Prostate gland (tissue), 2 donors: ENCODE measurements around the gene TSPAN18. TPM values are rescaled to one million over a fixed set of nuclear protein-coding genes. Genes with fewer than 3 reads are reported as not detected.

Experiments
- DNase-seq: peaks from one replicate; pipeline ENCODE4 v3.0.0-alpha.2; 2019; ENCODE audit warnings: low spot score
- H3K27ac ChIP-seq, 2 donors: fragments of 200-600 bp; sonication (generic); 2 replicates each; pipeline ENCODE4 v1.5.1; 2017 to 2019
- H3K27me3 ChIP-seq: fragments of 200-600 bp; sonication (generic); replicated peaks from 2 replicates; pipeline ENCODE4 v1.5.1; 2019; ENCODE audit not compliant: insufficient read depth
- H3K36me3 ChIP-seq, 2 donors: fragments of 200-600 bp; sonication (generic); 1 replicate in 1 of 2; 2 replicates in 1 of 2; pipeline versions ENCODE4 v1.5.1 to v1.8.1; 2017 to 2019
- H3K4me1 ChIP-seq: fragments of 200-600 bp; sonication (generic); replicated peaks from 2 replicates; pipeline ENCODE4 v1.5.1; 2019
- H3K4me3 ChIP-seq, 2 donors: fragments of 200-600 bp; sonication (generic); 2 replicates each; pipeline ENCODE4 v1.5.1; 2017 to 2019
- H3K9me3 ChIP-seq: fragments of 200-600 bp; sonication (generic); 2 replicates; pipeline ENCODE4 v1.5.1; 2017
- CTCF ChIP-seq, 4 experiments: fragments of 200-600 bp in 2 of 4; fragments of 450-650 bp in 2 of 4; sonication (generic) in 2 of 4; IDR thresholded peaks; 1 replicate in 3 of 4; 2 replicates in 1 of 4; pipeline ENCODE4 v1.5.1; 2016 to 2019; ENCODE audit warnings: antibody characterized with exemption in 4 of 4, mild to moderate bottlenecking in 2 of 4, moderate library complexity in 2 of 4
- POLR2A ChIP-seq: fragments of 450-650 bp; IDR thresholded peaks from one replicate; pipeline ENCODE4 v1.6.1; 2016; ENCODE audit warnings: antibody characterized with exemption, mild to moderate bottlenecking
- POLR2AphosphoS5 ChIP-seq: sonication (generic); formaldehyde crosslinking; IDR thresholded peaks from one replicate; pipeline ENCODE4 v1.6.1; 2017; ENCODE audit warnings: antibody characterized with exemption
- WGBS: methylation state at CpG from one replicate; pipeline ENCODE4 v1.1.5; 2018; 5-methylcytosine and 5-hydroxymethylcytosine counted together
- intact Hi-C: fragments of 100-400 bp; cut with DNase I; formaldehyde crosslinking; loops from one replicate; pipeline ENCODE4 v1.14.2; 2022
- total RNA-seq, 2 donors: library from RNA; depleted of rRNA; stranded (reverse); fragments of >200 nt; gene quantifications; one replicate each; pipeline ENCODE4 v1.1.0, GENCODE V29; 2016

Gene TSPAN18
- total RNA-seq, 2 donors from 2014 or later: 4.1 to 6.6 TPM

DNA sequence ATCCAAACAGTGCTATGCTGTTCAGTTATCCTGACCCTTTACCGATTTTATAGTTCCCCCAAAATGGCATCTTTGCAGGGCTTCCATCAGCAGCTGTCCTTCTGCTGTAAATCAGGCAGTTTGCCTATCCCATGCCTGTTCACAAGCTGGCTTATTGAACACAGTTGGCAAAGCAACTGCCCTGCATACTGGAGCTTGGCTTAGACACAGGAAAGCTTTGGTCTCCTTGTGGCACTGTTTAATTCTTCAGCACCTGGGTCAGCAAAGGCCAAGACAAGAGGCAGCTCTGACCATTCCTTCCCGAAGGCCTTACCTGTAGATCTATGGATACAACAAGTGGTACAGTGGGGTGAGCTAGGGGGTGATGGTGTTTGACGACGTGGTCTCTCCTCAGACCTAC is 32.2 kb downstream of the TSPAN18 start:
- H3K27me3 ChIP-seq: no peaks in the 10 kb centered on the region
- H3K36me3 ChIP-seq: no peaks in the 10 kb centered on the region
- H3K9me3 ChIP-seq: no peaks in the 10 kb centered on the region
- H3K4me3 ChIP-seq: no peak overlapping the region
- DNase-seq: no peak
- no peak overlapping the region for H3K27ac ChIP-seq
- H3K4me1 ChIP-seq: no peaks in the 10 kb centered on the region
- intact Hi-C loops: no loop called here
- TF ChIP-seq POLR2AphosphoS5 (no peak), CTCF (IDR thresholded peaks at IDR 0.05) (no peak), POLR2A (no peak)
- 93% methylated on average over 4 of the region's 4 CpGs for WGBS

- H3K36me3 ChIP-seq: no peaks in the 10 kb centered on the region
- intact Hi-C loops: loop anchor here (5.0 kb wide), 1 partner anchor 33 kb away; the partner anchor contains the start of gene TSPAN18
- H3K27ac ChIP-seq: no peak overlapping the region
- no peaks in the 10 kb centered on the region for H3K27me3 ChIP-seq
- no peaks in the 10 kb centered on the region for H3K4me1 ChIP-seq
- DNase-seq: no peak
- WGBS: 70% methylated on average over 3 of the region's 3 CpGs
- no peaks in the 10 kb centered on the region for H3K9me3 ChIP-seq
- TF ChIP-seq POLR2AphosphoS5 (no peak), CTCF (IDR thresholded peaks at IDR 0.05) (no peak), POLR2A (no peak)
- H3K4me3 ChIP-seq: no peak overlapping the region
Measured at GRCh38 chr11:44759743-44760476, 33.1 kb downstream of the TSPAN18 start.

GRCh38 chr11:44760477-44760872 is 33.7 kb downstream of the TSPAN18 start:
- no peak for DNase-seq
- Histone ChIP-seq H3K27me3 (no peaks in the 10 kb centered on the region), H3K36me3 (no peaks in the 10 kb centered on the region), H3K9me3 (no peaks in the 10 kb centered on the region), H3K27ac (no peak overlapping the region), H3K4me3 (no peak overlapping the region), H3K4me1 (no peaks in the 10 kb centered on the region)
- intact Hi-C loops: loop anchor here (5.0 kb wide), 1 partner anchor 33 kb away; the partner anchor contains the start of gene TSPAN18
- TF ChIP-seq POLR2AphosphoS5 (no peak), CTCF (IDR thresholded peaks at IDR 0.05) (no peak)
- 24% methylated on average over 1 of the region's 1 CpG for WGBS

DNA sequence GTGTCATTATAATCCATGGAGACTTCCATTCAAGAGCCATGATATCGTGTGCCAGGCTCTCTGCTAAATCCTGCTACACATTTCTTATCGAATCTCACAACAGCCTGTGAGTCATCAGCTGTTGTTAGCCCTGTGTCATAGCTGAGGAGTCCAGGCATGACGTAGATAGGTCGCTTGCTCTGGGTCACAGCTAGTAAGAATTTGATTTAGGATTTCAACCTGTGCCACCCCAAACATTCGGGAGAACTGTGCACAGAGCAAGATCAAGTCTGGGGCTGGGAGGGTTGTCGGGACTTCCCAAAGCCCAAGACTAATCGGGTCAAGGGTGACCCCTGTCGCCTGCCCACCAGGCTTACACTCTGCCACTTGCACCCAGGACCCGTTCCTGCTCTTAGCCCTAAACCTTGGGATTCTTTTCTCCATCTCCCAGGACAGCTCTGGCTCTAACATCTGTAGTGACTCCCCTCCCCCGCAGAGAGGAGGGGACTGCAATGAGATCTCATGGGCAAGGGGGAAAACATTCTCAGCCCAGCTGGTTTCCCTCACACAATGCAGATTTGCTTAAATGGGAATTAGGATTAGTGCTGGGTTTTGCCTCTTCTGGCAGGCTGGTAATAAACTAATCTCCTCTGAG is 34.3 kb downstream of the TSPAN18 start:
- whole genome bisulfite sequencing: 45% methylated on average over 10 of the region's 10 CpGs
- TF ChIP-seq CTCF (IDR thresholded peaks at IDR 0.05) (no peak), POLR2AphosphoS5 (no peak), POLR2A (no peak)
- Histone ChIP-seq H3K27me3 (no peaks in the 10 kb centered on the region), H3K36me3 (no peaks in the 10 kb centered on the region), H3K4me3 (no peak overlapping the region), H3K4me1 (no peaks in the 10 kb centered on the region), H3K27ac (peak overlapping the region in 1 of 2 donors; percentile 37), H3K9me3 (no peaks in the 10 kb centered on the region)
- DNase-seq: no peak
- intact Hi-C loops: loop anchor here (5.0 kb wide), 1 partner anchor 34 kb away; the partner anchor contains the start of gene TSPAN18
